Inflammatory macrophage (primary cell): ENCODE results near the gene EML1.

Source experiments
- DNase-seq, 2 donors: peaks; one replicate each; pipeline ENCODE4 v3.0.0-alpha.2; 2020 to 2022

The EML1 gene

GRCh38 chr14:99909513-99910064 is 116.4 kb downstream of the EML1 start:
- DNase-seq: no peak

DNA sequence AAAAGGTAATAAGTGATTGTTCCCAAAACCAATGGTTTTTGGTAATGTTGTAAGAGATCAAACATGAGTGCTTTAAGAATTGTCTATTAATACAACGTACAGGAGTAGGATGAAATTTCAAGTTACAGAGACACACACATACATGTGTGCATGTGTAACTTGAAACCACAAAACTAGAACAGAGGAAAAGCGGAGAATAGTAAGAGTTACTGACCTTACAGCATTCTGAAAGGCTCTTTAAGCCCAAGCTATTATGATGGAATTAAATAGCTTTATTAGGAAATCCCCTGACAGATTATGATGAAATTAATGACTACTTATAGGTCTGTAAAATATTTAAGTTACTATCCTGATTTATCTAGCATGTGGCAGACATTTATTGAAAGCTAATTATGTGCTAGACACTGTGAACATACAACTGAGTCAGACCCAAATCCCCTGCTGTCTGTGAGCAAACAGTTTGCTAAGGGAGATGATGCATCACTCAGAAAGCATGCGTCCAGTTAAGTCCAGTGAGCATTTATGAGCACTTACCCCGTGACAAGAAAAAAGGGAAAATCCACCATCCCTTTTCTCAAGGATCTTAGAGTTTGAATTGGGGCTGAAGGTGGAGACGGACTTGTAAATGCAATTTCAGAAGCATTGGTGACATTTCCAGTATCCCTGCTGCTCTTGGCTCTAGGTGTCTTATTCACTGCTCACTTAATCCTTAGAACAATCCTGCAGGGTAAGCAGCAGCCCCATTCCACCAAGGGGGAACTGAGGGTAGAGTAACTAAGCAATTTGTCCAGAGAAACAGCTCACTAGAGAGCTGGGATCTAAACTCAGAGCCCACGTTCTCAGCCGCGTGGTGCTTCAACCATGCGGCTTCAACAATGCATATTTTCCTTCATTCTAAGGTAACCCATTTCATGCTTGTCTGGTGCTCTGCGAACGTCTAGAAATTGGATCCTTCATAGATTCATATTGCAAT is 117.4 kb downstream of the EML1 start:
- DNase-seq: no peak

GRCh38 chr14:99915305-99916090 is 122.3 kb downstream of the EML1 start:
- no peak for DNase-seq

GRCh38 chr14:99916091-99916383 is 122.8 kb downstream of the EML1 start:
- DNase-seq: no peak

DNA sequence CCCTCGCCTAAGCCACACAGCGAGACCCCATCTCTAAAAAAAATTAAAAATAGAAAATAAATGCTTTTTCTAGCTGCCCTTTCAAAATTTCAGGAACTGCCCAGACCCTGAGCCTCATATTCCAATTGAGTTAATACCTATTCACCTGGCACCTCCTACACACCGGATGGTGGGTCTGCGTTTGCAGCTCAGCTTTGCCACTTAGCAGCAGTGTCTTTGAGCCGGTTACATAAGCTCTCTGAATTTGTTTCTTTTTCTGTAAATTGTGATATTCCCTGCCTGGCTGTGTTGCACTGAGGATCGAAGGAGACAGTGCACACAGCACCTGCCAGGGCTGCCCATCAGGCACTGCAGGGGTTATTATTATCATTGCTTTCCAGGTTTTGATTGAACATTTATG is 125.6 kb downstream of the EML1 start:
- no peak for DNase-seq

GRCh38 chr14:99921425-99921824 is 128.2 kb downstream of the EML1 start:
- no peak for DNase-seq

DNA sequence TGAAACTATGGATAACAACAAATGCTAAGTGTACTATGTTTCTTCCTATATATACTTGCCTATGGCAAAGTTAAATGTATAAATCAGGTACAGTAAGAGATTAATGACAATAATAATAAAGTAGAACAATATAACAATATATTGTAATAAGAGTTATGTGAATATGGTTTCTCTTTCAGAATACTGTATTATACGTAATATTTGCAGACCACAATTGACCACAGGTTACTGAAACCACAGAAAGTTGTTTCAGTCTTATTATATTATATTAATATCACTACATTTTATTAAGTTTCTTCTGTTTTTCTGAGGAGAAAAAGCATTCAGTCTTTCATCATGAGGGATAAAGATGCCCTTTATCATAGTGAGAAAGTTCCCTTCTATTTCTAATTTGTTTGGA is 131.2 kb downstream of the EML1 start:
- DNase-seq: no peak

- no peak for DNase-seq
These were observed 132.3 kb downstream of the EML1 start for GRCh38 chr14:99925471-99925870.

- DNase-seq: no peak
These were observed 135.8 kb downstream of the EML1 start for GRCh38 chr14:99928963-99929362.

- DNase-seq: no peak
These were observed 136.4 kb downstream of the EML1 start for GRCh38 chr14:99929601-99930000.

DNA sequence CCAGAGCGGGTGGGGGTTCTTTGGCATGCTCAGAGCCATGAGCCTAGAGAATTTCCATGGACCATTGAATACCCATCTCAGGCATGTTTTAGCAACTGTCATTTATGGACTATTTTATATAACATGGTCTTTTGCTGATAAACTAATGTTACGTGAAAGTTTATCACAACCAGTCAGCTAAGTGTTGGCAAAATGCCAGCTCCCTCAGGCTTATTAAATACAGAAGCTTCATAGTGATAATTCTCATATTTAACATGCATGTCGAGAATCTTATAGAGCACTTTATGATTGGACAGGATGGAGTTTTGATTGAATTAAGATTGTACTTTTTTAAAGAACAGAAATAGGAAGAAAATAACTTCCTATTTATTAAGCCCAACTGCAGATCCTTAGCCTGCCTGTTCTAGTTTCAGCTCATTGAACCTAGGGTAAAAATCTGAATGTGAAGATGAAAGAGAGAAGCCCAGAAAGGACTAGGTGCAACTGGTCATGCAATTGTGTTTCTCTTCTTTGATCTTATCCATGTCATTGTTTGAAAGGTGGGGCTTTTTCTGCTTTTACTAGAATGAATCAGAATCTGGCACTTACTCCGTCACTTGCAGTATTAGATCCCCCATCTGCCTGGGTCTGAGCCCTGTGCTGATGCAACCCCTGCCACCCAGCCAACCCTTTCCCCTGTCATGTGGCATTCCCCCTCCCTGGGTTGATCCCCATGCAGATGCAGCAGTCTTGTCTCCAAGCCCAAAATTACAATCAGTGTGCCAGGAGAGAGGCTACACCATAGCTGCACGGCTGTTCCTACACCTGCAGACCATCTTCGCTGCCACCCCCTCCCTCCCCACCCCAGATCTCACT is 137.4 kb downstream of the EML1 start:
- DNase-seq: no peak

GRCh38 chr14:99931308-99931707 is 138.1 kb downstream of the EML1 start:
- no peak for DNase-seq

DNA sequence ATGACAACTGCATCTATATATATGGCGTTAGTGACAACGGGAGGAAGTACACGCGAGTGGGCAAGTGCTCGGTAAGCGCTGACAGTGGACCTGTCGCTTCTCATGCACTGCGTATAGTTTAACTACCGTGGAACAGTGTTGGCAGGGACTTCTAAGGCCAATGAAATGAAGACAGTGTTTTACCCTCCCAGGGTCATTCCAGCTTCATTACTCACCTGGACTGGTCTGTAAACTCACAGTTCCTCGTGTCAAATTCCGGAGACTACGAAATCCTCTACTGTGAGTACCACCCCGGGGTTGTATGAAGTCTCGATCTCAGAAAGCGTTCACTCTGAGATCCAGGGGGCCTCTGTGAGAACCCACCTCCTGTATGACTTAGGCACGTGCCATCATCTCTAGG is 142.8 kb downstream of the EML1 start:
- DNase-seq: no peak

DNA sequence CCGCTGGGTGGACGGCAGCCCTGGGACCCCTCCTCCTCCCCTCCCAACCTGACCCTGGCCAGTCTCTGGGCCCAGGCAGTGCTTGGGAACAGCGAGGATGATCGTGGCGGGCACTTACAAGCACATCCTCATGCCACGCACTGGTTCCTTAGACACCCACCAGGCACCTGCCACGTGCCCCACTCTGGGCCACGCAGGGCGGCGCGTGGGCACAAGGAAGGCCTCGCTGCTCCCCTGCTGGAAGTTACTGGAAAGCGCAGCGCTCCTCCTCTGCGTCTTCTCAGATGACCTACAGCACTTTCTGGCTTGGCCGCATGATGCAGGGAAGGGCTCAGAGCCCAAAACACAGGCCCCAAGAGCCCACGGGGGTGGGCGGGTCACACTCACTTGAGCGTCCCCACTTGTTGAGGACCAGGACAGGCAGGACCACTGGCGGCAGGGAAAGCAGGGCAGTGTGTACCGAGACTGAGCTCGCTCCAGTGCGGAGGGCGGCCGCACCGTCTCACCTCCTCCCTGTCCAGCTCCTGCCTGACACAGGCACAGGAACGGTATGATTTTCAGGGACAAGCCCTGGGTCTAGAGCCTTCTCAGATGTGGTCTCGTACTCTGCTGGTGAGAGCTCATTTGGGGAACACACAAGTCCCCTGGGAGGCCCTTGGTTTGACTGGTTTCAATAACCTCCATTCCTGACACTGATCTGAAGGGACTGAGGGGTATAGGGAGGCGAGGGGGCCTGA is 143.7 kb downstream of the EML1 start:
- no peak for DNase-seq

GRCh38 chr14:99937475-99938244 is 144.4 kb downstream of the EML1 start:
- DNase-seq: no peak

- DNase-seq: no peak
These were observed 145.2 kb downstream of the EML1 start for GRCh38 chr14:99938376-99938775.

DNA sequence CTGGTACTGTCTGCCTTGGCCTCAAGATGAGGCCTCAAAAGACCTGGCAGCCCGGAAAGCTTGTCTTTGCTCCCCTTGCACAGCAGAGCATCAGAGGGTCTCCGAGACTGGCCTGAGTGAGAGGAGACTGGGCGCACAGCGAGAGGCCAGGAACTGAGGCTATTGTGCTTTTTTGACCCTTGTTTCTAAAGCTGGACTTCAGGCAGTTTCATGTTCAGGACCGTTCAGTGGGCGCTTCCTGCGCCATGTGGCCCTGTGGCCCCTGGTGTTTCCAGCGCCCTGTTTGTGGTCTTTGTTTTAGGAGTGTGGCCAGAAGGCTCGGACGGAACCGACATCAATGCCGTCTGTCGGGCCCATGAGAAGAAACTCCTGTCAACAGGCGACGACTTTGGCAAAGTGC is 145.7 kb downstream of the EML1 start:
- DNase-seq: no peak

- no peak for DNase-seq
These were observed 146.2 kb downstream of the EML1 start for GRCh38 chr14:99939421-99939820.

- DNase-seq: no peak
These were observed 146.9 kb downstream of the EML1 start for GRCh38 chr14:99940064-99940463.

GRCh38 chr14:99941211-99941610 is 148.0 kb downstream of the EML1 start:
- no peak for DNase-seq

- DNase-seq: no peak
These were observed 150.4 kb downstream of the EML1 start for GRCh38 chr14:99943620-99944019.
